ENCODE measurements around the gene ADAMTS9.

Gene ADAMTS9

DNA sequence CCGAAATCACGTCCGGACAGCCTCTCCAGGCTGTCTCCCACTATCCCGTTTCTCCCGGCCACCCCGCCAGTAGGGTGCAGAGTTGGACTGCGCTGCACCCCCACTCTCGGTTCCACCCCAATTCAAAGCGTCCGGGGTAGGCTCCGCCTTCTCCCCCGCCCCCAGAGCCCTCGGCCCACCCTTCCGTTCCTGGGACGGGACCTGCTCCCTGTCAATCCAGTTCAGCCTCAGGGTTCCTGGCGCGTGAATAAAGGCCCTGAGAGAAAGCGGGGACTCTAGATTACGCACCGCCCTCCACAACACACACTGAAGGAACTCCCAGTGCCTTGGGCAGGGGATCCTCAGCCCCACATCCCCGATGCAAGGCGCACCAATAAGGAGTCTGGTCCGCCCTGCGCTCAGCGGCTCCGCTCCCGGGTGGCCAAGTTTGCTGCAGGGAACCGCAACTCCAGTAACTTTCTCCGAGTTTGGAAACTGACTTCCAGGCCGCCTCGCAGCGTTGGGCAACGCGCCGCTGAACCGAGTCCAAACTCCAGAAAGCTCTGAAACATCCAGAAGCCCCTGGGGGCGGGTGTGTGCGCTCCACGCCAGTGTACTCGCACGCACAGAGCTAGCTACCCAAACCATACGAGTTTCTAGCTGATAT is 1.9 kb downstream of the ADAMTS9 start:
- no peak for DNase-seq

DNA sequence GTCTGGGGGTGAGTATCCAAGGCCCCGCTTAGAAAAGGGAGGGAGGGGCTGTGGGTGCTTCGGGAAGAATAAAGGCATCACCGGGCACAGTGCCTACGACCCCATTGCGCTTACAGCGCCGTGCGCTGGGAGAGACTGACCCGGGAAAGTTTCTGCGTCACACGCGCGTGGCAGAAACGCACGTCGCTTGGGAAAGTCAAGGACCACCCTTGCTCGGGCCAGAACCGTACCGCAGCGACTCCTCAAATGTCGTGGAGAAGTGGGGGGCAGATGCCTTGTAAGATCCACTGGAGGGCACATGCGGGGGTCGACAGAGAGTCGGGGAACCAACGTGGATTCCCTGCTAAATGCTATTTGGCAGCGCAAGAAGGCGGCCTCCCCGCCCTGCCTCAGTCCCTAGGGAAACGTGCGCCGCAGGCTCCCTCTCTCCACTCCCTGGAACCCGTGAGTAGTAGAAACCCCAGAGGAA is 2.4 kb downstream of the ADAMTS9 start:
- DNase-seq: no peak

DNA sequence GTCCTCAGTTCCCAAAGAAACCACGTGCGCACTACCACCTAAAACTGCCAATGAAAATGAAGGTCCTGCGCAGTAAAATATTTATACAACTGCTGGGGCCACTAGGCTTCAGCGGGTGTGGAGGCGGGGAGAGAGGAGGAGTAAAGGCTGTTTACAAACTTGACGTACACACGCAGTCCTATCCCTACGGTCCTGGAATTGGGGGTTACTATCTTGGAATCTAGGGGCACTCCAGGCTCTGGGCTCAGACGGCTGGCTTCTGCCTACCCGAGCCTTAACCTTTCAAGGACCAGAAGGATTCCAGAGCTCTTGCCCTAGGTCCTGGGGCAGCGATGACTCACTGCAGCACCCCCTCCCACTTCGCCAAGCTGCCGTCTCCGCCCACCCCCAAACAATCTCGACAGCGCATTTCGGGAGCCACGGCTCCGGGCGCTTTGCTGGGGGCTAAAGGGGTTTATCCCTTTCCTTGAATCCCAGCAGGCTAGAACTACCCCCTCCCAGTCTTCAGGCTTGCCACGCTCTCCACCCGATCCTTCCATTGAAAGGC is 3.0 kb downstream of the ADAMTS9 start:
- DNase-seq: no peak

DNA sequence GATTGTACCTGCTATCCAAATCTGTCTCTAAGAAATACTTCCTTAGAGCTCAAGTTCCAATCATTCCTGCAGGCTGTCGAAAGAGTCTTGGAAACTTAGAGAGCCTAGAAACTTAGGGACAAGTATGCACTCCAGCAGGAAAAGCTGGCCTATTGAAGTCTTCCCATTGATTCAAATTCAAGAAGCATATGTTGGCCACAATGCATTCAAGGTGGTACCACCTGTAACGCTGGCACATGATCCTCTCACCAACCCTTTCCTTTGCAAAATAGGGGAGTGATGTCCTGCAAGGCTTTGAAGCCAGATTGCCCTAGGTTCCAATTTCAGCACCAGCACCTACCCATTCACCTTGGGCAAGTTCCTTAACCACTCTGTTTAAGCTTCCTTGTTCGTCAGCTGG is 6.0 kb downstream of the ADAMTS9 start:
- no peak for DNase-seq

DNA sequence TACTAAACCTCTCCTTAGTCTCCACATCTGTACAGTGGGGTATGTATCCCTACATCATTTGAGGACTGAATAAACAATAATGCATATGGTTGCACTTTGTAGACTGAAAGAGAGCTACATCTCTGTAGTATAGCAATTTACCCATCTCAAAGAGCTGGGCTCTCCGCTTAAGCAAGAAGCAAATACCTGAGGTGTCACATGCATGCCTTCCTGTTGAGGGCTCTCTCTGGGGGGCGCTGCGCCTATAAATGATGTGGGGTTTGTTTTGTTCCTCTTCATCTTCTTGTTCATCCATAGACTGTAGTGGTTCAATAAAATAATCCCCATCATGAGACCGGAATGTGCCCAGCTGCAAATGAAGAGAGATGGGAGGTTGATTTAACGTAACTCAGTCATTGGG is 6.8 kb downstream of the ADAMTS9 start:
- no peak for DNase-seq

DNA sequence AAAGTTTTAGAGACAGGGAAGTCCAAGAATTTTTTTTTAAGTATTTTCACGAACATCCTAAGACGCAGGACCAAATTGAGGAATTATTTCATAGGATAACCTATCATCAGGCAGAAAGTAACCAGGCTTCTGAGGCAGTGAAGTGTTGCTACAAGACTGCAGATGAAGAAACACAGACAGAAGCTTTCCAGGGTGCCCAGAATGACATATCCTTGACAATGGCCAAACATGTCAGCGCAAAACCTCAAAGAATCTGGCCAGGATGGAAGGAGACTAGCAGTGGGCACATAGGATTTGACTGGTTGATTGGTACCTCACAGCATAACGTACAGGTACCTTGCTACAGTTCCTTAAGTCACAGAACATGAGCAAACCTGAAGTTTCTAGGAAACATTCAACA is 7.5 kb downstream of the ADAMTS9 start:
- no peak for DNase-seq

DNA sequence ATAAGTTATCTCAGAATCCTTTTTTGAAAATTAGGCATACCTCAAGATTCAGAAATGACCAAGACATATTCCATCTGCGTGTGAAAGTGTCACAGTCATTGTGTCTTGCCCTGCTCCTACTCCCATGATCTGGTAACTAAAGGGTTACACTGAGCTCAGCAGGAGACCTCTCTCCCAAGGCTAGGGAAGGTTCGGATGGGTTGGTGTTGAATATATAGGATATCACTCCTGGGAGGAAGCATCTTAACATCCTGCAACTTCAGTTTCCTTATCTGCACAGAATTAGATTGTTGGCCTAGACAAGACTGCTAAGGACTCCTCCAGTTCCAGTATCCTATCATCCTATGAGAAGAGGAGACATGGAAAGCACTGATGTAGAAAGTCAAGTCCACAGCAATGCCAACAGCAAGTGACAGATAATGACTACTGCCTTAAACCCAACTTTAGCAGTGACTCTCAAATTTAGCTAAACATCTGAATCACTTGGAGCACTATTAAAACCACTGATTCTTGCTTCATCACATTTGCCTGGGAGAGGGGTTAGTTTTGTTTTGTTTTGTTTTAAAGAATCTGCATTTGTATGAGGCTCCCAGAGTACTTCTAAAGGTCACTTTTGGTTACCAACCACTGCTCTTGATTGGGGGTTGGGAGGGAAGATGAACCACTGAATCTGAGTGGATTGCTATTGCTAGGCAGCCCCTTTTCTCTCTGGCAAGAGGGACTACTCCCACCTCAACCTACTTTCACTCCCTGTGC is 9.7 kb downstream of the ADAMTS9 start:
- DNase-seq: no peak

DNA sequence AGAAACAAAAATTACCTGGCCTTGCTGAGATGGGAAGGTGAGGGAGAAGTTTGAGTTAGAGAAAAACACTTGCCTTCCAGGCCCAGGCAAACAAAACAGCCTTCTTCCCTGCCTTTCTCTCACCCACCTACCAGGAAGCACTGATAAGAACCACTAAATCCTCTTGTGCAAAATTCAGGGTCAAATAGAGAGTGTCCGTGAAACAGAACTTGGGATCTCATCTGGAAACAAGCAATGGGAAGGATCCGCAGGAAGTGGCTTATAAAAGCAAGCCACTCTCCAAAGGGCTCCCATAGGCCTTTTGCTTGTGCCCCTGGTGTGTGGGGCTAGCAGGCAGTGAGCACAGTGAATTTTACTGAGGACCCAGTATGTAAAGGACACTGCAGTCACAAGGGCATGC is 11.0 kb downstream of the ADAMTS9 start:
- no peak for DNase-seq

DNA sequence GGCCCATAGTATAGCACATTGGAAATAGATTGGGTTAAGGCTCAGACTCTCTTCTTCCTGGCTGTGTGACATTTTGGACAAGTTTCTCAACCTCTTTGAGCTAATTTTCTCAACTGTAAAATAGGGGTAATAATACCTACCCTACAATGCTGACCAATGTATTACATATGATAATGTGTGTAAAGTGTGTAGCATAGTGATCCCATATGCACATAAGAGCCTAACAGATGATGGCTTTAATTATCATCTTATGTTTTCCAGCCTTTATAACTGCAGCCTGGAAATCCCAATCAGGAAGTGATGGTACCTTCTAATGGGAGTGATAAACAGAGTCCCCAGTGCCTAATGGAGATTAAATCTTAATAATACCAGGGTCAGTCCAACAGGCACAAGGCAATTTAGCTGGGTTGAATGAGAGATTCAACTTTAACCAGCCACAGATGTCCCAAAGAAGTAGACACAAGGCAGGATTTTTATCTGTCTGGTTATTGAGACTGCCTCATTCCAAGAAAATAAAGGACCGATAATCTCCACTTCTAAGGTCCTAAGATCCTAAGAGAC is 12.0 kb downstream of the ADAMTS9 start:
- no peak for DNase-seq

DNA sequence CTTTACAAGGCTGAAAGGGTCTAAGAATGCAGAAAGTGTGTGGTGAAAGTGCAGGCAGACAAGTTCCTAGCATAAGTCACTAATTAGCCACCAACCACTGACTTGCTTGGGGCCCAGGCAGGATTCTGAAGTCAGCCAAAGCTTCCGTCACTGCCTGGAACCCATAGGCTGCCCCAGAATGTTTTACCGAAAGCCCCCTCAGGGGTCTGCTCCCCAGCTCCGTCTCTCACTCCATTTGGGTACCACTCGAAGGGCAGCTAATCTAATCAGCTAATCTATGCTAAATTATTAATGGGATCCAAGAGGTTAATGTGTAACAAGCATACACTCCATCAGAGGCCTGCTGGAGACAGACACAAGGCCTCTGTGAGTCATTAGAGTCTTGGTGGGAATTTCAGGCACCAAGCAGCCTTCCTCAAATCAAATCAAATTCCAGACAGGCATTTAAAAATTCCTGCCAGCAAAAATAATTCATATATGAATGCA is 13.2 kb downstream of the ADAMTS9 start:
- no peak for DNase-seq

DNA sequence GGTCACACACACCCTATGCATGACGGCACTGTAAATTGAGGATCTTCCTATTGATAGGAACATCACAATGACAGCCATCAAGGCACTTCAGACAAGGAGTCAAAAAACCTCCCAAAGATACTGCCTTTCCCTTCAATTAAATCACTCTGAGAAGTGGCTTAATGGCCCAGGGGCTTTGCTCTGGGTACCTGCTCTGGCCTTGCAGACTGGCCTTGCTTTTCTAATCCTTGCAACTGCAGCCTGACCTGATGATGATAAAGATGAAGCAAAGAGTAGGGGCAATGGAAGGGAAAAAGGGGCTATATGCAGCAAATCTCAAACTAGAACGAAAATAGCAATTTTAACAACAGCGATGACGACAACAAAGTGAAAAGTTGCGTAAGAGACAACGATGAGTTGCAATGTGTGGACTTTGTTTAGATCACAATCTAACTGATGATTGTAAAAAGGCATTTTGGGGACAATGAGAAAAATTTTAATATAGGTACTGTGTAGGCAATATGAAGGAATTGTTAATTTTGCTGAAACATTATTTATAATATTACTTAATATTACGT is 14.6 kb downstream of the ADAMTS9 start:
- no peak for DNase-seq

DNA sequence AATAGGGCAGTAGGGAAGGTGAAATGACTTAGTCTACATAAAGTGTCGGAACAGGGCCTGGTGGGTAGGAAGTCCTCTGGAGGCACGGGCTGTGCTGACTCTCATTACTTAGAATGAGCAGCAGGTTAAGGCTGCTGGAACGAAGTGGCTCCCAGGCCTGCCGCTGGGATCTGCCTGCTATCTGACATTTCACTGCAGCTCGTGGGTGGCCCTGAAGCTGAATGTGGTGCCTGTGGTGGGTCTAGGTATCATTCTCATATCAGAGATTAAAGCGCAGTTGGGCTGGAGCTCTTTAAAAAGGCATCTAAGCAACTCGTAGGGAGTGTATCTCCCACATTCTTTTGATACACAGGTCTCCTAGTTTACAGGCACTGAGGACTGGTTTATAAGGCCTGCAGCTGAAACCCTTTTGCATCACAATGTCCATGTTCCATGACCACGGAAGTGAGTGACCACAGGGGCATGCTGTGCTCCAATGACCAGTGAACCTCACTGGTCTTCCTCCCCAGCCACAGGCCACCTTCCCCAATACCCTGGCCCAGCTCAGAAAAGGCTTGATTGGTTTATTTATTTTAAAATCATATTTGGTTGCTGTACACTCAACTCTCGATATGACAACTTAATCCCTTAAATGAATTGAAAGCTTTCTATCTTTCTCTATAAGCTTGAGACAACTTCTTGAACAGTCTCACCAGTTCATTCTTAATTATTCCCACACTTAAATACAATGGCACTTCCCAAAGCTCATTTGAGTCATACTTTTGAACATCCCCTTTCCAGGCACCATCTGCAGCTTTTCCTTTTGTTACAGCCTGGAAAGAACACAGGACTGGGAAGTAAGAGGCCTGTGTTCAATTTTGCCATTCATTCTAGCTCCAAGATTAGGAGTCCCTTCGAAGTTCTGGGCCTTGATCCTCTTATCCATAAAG is 19.0 kb downstream of the ADAMTS9 start:
- DNase-seq: no peak

DNA sequence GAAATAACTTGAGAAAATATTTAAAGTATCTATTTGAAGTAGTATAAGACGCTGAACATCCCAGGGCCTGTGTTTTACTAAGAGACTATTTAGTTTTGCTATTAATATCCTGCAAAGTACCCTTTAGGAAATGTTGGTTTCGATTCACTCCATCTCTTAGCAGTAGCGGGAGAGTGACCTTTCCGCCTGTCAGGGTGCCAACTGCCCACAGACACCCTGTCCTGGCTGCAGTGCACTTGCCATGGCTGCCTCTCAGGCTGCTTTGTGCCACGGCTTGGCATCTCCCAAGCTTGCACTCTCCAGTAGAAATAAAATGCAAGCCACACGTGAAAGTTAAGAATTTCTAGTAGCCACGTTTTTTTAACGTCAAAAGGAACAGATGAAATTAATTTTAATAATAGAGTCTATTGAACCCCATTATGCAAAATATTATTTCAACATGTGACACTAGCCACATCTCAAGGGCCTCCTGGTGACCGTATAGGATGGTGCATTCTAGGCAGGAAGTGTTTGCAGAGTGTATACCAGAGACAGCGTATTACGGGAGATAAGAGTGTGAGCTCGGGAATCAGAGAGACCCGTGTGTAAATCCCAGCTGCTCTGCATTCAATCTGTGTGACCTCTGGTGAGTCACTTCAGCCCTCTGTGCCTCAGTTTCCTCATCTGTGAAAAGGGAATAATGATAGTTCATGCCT is 19.8 kb downstream of the ADAMTS9 start:
- no peak for DNase-seq

DNA sequence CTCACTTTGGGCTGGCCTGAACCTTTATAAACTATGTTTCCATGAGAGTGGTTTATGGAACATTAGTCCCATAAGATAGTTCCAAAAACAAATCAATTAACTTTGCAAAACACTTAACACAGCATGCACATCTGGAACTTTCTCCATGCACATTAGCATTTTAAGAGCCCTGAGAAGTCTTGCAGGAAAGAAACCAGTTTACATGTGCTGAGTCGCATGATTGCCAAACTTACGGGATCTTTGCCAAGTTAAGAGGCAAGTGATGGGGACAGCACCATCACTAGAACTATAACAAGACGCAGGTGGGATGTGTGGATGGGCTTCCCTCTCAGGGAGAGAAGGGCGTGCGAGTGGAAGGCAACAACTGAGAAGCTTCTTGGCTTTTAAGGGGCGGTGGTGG is 20.7 kb downstream of the ADAMTS9 start:
- DNase-seq: no peak

DNA sequence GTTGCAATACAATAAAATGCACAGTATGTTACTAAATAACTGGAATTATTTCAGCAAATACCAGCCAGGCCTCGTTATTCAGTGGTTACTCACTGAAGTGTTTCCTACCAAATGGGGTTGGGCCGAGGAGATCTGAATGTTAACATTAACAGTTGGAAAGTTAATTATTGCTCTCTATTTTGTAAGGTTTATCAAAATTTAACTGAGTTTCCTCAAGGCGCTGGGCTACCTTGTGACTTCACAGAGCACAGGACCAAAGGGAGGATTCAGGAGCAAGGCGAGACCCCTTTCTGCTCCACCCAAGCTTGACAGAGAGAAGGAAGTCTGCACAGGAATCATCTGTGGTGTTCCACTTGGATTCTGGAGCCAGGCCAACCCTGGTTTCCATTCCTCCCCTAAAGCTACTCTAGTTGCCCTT is 21.6 kb downstream of the ADAMTS9 start:
- no peak for DNase-seq

DNA sequence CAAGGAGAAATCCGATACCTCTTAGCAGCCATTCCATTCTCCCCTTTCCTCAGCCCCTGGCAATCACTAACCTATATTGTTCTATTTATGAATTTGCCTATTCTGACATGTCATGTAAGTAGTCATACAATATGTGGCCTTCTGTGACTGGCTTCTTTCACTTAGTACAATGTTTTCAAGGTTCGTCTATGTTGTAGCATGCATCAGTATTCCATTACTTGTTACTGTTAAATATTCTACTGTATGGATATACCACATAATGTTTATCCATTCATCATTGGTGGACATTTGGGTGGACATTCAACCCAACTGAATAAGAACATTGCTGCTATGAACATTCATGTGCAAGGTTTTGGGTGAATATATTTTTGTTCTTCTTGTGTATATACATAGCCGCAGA is 23.4 kb downstream of the ADAMTS9 start:
- no peak for DNase-seq

DNA sequence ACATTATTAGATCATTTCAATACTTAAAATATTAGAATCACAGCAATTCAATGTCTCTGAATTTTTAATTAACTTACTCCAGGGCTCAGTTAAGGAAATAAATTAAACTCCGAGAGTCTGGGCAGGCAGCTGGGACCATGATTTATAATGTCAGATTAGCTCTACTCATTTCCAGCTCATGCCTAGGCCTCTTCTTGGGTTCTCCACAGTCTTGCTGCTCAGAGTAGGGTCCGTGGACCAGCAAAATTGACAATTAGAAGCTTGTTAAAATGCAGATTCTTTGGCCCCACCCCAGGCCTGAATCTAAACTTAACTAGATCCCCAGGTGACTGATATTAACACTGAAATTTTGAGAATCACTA is 28.2 kb downstream of the ADAMTS9 start:
- DNase-seq: no peak

DNA sequence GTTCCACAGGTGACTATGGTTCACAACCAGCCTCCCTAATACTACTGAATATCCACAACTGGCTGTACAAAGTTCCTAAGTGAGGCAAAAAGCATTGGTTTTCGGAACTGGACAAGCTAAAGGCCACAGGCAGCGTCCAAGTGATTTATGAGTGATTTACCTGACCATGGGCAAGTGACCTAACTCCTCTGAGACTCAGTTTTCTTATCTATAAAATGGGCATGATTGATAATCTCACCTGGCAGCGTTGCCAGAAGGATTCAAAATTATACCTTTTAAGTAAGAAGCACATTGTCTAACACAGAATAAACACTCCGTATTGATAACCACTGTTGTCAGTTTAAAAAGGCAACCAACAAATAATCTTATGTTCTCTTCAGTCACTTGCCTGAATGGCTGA is 29.8 kb downstream of the ADAMTS9 start:
- no peak for DNase-seq

DNA sequence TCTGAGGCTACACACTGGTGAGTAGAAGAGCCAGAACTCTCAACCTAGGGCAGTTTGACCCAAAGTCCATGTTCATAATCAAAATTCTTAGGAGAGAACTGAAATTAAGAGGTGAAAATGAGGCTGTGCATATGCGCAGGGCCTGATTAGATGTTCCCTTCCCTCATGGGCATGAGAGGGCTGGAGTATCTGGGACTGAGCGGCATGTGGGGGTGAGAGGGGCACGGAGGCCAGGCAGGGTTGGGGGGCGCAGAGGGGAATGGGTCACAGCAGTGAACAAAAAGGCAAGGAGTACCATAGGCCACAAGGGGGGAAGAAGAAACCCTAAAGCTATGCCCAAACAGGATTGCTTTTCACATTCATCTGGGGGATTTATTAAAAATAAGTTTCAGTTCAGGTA is 31.3 kb downstream of the ADAMTS9 start:
- no peak for DNase-seq

DNA sequence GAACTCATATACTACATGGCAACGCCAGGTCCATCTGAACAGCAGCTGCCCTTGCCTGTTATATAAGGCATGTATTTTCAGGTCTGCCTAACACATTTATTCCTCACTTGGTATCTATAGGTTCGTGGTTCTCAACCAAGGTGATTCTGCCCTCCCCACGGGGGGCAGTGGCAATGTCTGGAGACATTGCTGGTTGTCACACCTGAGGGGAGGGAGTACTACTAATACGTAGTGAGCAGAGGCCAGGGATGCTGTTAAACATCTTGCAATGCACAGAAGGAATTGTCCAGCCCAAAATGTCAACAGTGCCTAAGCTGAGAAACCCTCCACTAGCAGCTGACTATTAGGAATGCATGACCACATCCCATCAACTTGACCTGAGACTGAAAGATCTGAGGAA is 32.6 kb downstream of the ADAMTS9 start:
- DNase-seq: no peak

DNA sequence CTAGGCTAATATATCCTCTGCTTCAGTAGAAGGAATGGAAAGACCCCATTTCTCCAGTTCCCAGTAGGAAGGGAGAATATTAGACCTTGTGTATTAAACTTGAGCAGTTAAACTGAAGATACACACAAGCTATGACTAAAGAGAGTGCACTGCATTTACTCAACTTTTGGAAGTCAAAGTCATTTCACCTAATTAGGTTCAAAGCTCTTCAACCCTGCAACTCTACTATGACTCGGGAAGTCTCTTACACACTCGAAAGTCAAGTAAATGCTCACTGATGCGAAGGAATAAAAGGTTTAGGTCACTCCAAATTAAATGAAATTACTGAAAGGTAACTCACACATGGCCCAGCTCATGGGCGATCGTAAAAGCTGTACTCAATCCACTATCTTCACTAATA is 33.8 kb downstream of the ADAMTS9 start:
- no peak for DNase-seq

DNA sequence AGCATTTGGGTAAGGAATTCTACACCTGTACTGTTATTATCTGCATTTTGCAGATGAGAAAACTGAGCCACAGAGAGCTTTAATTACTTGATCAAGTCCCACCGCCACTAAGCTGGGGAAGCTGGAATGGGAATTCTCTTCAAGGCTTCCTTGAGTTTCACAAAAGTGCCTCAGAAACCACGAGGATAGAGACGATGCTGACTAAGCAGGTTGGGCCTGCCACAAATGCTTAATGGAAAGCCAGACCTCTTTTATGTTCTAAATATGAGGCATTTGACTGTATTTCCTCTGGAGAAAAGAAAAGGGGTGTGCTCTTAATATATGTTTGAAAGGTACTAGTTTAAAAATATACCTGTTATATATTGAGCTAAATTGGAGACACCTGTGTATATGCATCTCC is 34.7 kb downstream of the ADAMTS9 start:
- no peak for DNase-seq

Data from activated gamma-delta T cell (primary cell).